Ovary (tissue), 9 donors: ENCODE data around the gene CDH18. TPM values are rescaled to one million over a fixed set of nuclear protein-coding genes. Genes with fewer than 3 reads are reported as not detected.

Source experiments
- DNase-seq, 5 donors: peaks; one replicate each; pipeline ENCODE4 v3.0.0-alpha.2; 2019 to 2020
- H3K27ac ChIP-seq, 2 donors: fragments of 200-600 bp; one replicate each; pipeline versions ENCODE4 v1.5.1 to v1.8.0; 2019 to 2022
- H3K27me3 ChIP-seq: fragments of 200-600 bp; one replicate; pipeline ENCODE4 v1.8.0; 2022
- H3K36me3 ChIP-seq: fragments of 200-600 bp; sonication (generic); one replicate; pipeline ENCODE4 v1.5.1; 2019
- H3K4me1 ChIP-seq: one replicate; pipeline ENCODE4 v1.8.1; 2013; ENCODE audit warnings: mild to moderate bottlenecking, moderate library complexity; ENCODE audit not compliant: insufficient read depth
- H3K4me3 ChIP-seq: fragments of 200-600 bp; sonication (generic); one replicate; pipeline ENCODE4 v1.5.1; 2017
- H3K9me3 ChIP-seq, 2 donors: fragments of 200-600 bp in 1 of 2; sonication (generic) in 1 of 2; one replicate each; pipeline versions ENCODE4 v1.5.1 to v1.8.1; 2013 to 2019; ENCODE audit warnings: mild to moderate bottlenecking in 1 of 2, moderate library complexity in 1 of 2
- EP300 ChIP-seq: sonication (generic); formaldehyde crosslinking; IDR thresholded peaks from one replicate; pipeline ENCODE4 v1.6.1; 2017; ENCODE audit warnings: antibody characterized with exemption
- POLR2A ChIP-seq: fragments of 450-650 bp; IDR thresholded peaks from one replicate; pipeline ENCODE4 v1.6.1; 2017; ENCODE audit warnings: antibody characterized with exemption, mild to moderate bottlenecking, moderate library complexity
- WGBS, 3 donors: extraction: QIAGEN DNeasy Blood & Tissue Kit in 1 of 3; methylation state at CpG; one replicate each; pipeline versions ENCODE4 v1.1.5 to v1.1.7; 2013 to 2017; 5-methylcytosine and 5-hydroxymethylcytosine counted together
- intact Hi-C, 4 donors: fragments of 100-400 bp; cut with DNase I; formaldehyde crosslinking; loops; one replicate each; pipeline versions ENCODE4 v1.11.0 to v1.15.1; 2022 to 2023
- polyA plus RNA-seq, 2 donors: library from polyadenylated mRNA; stranded (reverse); fragments of 200-250 nt in 1 of 2; fragments of 350-450 nt in 1 of 2; fragmentation: Illumina TruSeq in 1 of 2; extraction: RNeasy Lipid Tissue Mini Kit (QIAGEN cat#74804) in 1 of 2; gene quantifications; one replicate each; pipeline ENCODE4 v1.2.3, GENCODE V29; 2013 to 2014
- total RNA-seq, 7 donors: library from RNA; depleted of rRNA in 2 of 7; stranded (reverse); fragments of >200 nt in 2 of 7; fragmentation: NEBNext Ultra II Directional in 3 of 7; extraction: Animal tissue kit (Norgen Biotek cat#: 25700) in 3 of 7; gene quantifications; one replicate each; pipeline versions ENCODE4 v1.1.0 to v1.2.4, GENCODE V29; 2016 to 2023
- TF ChIP-seq, protein P1 (sequence below), 3 donors: fragments of 450-650 bp in 2 of 3; fragments of 200-600 bp in 1 of 3; IDR thresholded peaks; one replicate each; pipeline versions ENCODE4 v1.5.1 to v1.8.0; 2016 to 2022; ENCODE audit warnings: antibody characterized with exemption in 3 of 3, mild to moderate bottlenecking in 1 of 3
- donor health status: DM: no; HTN: no; CAD: no; lungs with moderate emphysema.
- donor health status: DM: no; HTN: no; CAD: no.
- donor health status: Bipolar disorder and iron deficiency.
- donor health status: DM: yes; HTN: yes; CAD: no.
- donor health status: DM: no; HTN: no; CAD: no.
- donor health status: DM: yes; HTN: yes; CAD: no.

Gene CDH18
- total and polyA plus RNA-seq, 9 donors: 0.06 to 0.27 TPM; not detected in 7

DNA sequence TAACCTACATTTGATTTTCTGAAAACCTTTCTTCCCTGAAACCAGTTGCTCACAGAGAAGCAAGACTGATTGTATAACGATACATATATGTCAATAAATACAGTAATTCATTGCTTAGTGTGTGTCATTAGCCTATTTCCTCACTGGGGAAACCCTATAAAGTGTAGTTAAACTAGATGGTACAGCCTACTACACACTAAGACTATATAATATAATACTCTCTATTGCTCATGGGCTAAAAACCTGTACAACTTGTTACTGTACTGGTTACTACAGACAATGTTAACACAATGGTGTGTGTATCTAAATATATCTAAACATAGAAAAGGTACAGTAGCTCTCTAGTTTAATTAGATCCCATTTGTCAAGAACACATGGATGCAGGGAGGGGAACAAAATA lies 181.2 kb downstream of the CDH18 start:
- 92 to 96% (median 94%) methylated on average over 1 of the region's 1 CpG for whole genome bisulfite sequencing, 3 donors
- H3K27me3 ChIP-seq: no peaks in the 10 kb centered on the region
- no peak for TF ChIP-seq POLR2A
- TF ChIP-seq, protein P1, sequence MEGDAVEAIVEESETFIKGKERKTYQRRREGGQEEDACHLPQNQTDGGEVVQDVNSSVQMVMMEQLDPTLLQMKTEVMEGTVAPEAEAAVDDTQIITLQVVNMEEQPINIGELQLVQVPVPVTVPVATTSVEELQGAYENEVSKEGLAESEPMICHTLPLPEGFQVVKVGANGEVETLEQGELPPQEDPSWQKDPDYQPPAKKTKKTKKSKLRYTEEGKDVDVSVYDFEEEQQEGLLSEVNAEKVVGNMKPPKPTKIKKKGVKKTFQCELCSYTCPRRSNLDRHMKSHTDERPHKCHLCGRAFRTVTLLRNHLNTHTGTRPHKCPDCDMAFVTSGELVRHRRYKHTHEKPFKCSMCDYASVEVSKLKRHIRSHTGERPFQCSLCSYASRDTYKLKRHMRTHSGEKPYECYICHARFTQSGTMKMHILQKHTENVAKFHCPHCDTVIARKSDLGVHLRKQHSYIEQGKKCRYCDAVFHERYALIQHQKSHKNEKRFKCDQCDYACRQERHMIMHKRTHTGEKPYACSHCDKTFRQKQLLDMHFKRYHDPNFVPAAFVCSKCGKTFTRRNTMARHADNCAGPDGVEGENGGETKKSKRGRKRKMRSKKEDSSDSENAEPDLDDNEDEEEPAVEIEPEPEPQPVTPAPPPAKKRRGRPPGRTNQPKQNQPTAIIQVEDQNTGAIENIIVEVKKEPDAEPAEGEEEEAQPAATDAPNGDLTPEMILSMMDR (IDR thresholded peaks at IDR 0.05): no peak
- no peaks in the 10 kb centered on the region for H3K4me1 ChIP-seq
- no peak overlapping the region for H3K27ac ChIP-seq
- no peak for DNase-seq
- H3K9me3 ChIP-seq: no peaks in the 10 kb centered on the region
- no peak overlapping the region for H3K4me3 ChIP-seq
- intact Hi-C loops: no loop called here
- no peaks in the 10 kb centered on the region for H3K36me3 ChIP-seq

DNA sequence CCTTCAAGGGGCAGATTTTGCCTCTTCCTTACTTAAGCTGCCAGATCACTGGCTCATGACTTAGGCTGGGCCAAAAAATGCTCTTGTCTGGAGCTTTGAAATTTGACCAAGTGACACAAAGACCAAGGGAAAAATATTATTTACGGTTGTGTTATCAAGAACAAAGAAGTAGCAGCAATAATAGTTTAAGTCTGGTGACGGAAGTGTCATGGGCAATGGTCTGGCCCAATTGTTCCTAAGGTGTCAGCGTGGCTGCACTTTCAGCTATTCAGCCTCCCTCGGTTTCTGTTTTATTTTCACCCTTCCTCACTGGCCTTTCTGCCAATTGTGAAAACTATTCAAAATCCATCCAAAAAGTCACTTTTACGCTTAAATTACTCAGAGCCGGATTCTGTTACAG lies 185.3 kb downstream of the CDH18 start:
- H3K27me3 ChIP-seq: no peaks in the 10 kb centered on the region
- DNase-seq: no peak
- intact Hi-C loops: no loop called here

DNA sequence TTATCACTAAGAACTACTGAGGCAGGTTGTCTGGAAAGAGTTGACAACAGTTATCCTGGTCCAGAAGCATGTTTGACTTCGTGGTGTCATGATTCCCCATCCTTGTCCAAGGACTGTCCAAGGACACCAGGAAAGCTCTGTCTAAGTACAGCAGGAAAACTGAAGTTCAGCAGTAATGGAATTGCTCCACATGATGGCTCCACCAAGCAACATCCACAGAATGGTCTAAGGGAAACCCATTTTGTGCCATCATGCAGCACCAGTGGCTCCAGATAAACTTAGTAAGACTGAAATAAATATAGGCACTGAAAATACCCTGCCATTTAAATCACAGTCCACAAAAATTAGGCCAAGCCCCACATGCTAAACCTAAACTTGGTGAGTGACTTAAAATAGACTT lies 192.8 kb downstream of the CDH18 start:
- intact Hi-C loops: no loop called here

More for the DNA sequence above, 185.3 kb downstream of the CDH18 start:
- H3K36me3 ChIP-seq: no peaks in the 10 kb centered on the region
- H3K9me3 ChIP-seq: no peaks in the 10 kb centered on the region
- H3K27ac ChIP-seq: no peak overlapping the region
- 87 to 92% (median 91%) methylated on average over 6 of the region's 6 CpGs for WGBS, 3 donors
- no peak overlapping the region for H3K4me3 ChIP-seq
- no peak for TF ChIP-seq EP300
- TF ChIP-seq, protein P1 (IDR thresholded peaks at IDR 0.05): no peak
- no peak for TF ChIP-seq POLR2A
- no peaks in the 10 kb centered on the region for H3K4me1 ChIP-seq

DNA sequence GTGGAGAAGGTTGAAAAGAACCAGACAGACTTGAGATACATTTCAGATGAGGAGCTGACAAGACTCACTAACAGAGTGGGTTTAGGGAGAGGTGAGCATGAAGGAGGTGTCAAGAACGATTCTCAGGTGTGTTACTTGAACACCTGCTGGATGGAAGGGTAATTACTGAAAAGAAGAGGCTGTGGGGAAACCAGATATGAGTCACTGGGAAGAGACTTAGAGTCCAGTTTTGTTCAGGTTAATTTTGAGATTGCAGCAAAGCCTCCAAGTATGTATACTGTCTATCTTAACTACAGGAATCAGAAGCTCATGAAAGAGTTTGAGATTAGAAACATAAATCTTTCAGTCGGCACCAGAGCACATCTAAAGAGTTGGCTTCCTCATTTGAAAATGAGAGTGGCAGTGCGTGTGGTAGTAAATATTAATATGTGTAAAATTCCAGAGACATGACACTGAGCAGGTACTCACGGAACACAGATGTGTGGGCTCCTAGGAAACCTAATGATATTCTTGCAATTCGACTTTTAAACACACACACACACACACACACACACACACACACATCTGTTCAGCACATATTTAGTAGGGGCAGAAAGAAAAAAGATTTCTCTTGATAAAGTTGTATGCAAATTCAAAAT lies 197.1 kb downstream of the CDH18 start:
- Histone ChIP-seq H3K36me3 (no peaks in the 10 kb centered on the region), H3K27ac (no peak overlapping the region), H3K9me3 (no peaks in the 10 kb centered on the region), H3K4me1 (no peaks in the 10 kb centered on the region), H3K27me3 (no peaks in the 10 kb centered on the region), H3K4me3 (no peak overlapping the region)
- DNase-seq: no peak
- WGBS, 3 donors: 49 to 61% (median 59%) methylated on average over 5 of the region's 5 CpGs
- TF ChIP-seq, protein P1 (IDR thresholded peaks at IDR 0.05): no peak
- TF ChIP-seq EP300 (no peak), POLR2A (no peak)
- intact Hi-C loops: no loop called here

More for the DNA sequence above, 192.8 kb downstream of the CDH18 start:
- H3K36me3 ChIP-seq: no peaks in the 10 kb centered on the region
- no peaks in the 10 kb centered on the region for H3K4me1 ChIP-seq
- WGBS, 3 donors: 71 to 87% (median 75%) methylated on average over 1 of the region's 1 CpG
- no peaks in the 10 kb centered on the region for H3K27me3 ChIP-seq
- no peak overlapping the region for H3K27ac ChIP-seq
- H3K4me3 ChIP-seq: no peak overlapping the region
- TF ChIP-seq EP300 (no peak), POLR2A (no peak)
- TF ChIP-seq, protein P1 (IDR thresholded peaks at IDR 0.05): no peak
- DNase-seq: no peak
- H3K9me3 ChIP-seq: no peaks in the 10 kb centered on the region
